GM10248 (cell line): Measurements from ENCODE around the gene SLIT1.

ENCODE experiments used
- CTCF ChIA-PET: fragments of 300-600 bp; sonication (Branson Sonifier 250); formaldehyde crosslinking; extraction: SDS; loops from one replicate; lab custom pipeline; 2021; ENCODE audit warnings: antibody characterized with exemption; lab: Yijun Ruan, JAX
- POLR2A ChIA-PET: fragments of 350-650 bp; sonication (Branson Sonifier 250); formaldehyde crosslinking; extraction: SDS; loops from one replicate; lab custom pipeline; 2020; ENCODE audit warnings: antibody characterized with exemption; lab: Yijun Ruan, JAX
- DNase-seq: peaks from one replicate; pipeline ENCODE4 v3.0.0; 2012; ENCODE audit errors: extremely low spot score
- CTCF ChIP-seq: IDR thresholded peaks from 2 replicates; pipeline ENCODE4 v1.5.1; 2012; ENCODE audit warnings: mild to moderate bottlenecking, low read depth; ENCODE audit errors: extremely low read depth, missing control alignments, control extremely low read depth

The SLIT1 gene

GRCh38 chr10:97135464-97135863 is 50.3 kb downstream of the SLIT1 start:
- POLR2A ChIA-PET = no interaction called here
- CTCF ChIA-PET = interaction anchor here (1.2 kb wide), 1 partner anchor 12 kb away, joined by 3 read pairs; no protein-coding TSS in a partner anchor
- no peak for DNase-seq
- TF ChIP-seq CTCF = no peak

GRCh38 chr10:97134983-97135382 is 50.8 kb downstream of the SLIT1 start:
- TF ChIP-seq CTCF = no peak
- POLR2A ChIA-PET = interaction anchor here (0.6 kb wide), 1 partner anchor 288 kb away, joined by 3 read pairs; no protein-coding TSS in a partner anchor
- DNase-seq = no peak
- CTCF ChIA-PET = interaction anchor here (1.2 kb wide), 2 partner anchors 8 to 13 kb away, joined by 3 read pairs; no protein-coding TSS in a partner anchor

GRCh38 chr10:97134110-97134509 is 51.6 kb downstream of the SLIT1 start:
- ChIA-PET CTCF (interaction anchor here (1.2 kb wide), 2 partner anchors 9 to 14 kb away, joined by 3 read pairs; no protein-coding TSS in a partner anchor), POLR2A (no interaction called here)
- no peak for TF ChIP-seq CTCF
- DNase-seq = no peak

GRCh38 chr10:97132273-97132672 is 53.5 kb downstream of the SLIT1 start:
- ChIA-PET POLR2A (no interaction called here), CTCF (interaction anchor here (1.0 to 1.1 kb wide), 2 partner anchors 48 to 60 kb away, joined by 3 read pairs; no protein-coding TSS in a partner anchor)
- TF ChIP-seq CTCF = no peak
- no peak for DNase-seq

- DNase-seq = no peak
- ChIA-PET POLR2A (no interaction called here), CTCF (interaction anchor here (1.0 to 1.1 kb wide), 2 partner anchors 47 to 60 kb away, joined by 3 read pairs; no protein-coding TSS in a partner anchor)
- no peak for TF ChIP-seq CTCF
Measured at GRCh38 chr10:97131666-97132065, 54.1 kb downstream of the SLIT1 start.

- TF ChIP-seq CTCF = no peak
- CTCF ChIA-PET = interaction anchor here (1.0 kb wide), 1 partner anchor 59 kb away, joined by 3 read pairs; no protein-coding TSS in a partner anchor
- no peak for DNase-seq
- POLR2A ChIA-PET = no interaction called here
Measured at GRCh38 chr10:97131181-97131628, 54.6 kb downstream of the SLIT1 start.
